GM23338 (cell line): ENCODE data around the gene SPATS1. TPM values are rescaled to one million over a fixed set of nuclear protein-coding genes. Genes with fewer than 3 reads are reported as not detected.

Source experiments
- ATAC-seq: fragments of 200-7000 bp; cut with Tn5 transposase; 3 replicates; pipeline ENCODE4 v1.9.1; 2020
- DNase-seq: peaks from one replicate; pipeline ENCODE4 v3.0.0-alpha.2; 2015; ENCODE audit warnings: low spot score
- H2AFZ ChIP-seq: fragments of 200-600 bp; sonication (generic); 2 replicates; pipeline ENCODE4 v1.8.0; 2016; ENCODE audit warnings: antibody characterized with exemption, mild to moderate bottlenecking, moderate library complexity
- H3F3A ChIP-seq: fragments of 200-600 bp; sonication (generic); replicated peaks from 2 replicates; pipeline ENCODE4 v1.8.0; 2017; ENCODE audit warnings: antibody characterized with exemption, mixed run types, low read depth
- H3K27ac ChIP-seq: fragments of 200-600 bp; sonication (generic); 2 replicates; pipeline ENCODE4 v1.6.1; 2016; ENCODE audit warnings: low read depth
- H3K27me3 ChIP-seq: fragments of 200-600 bp; sonication (generic); 2 replicates; pipeline ENCODE4 v1.8.0; 2016; ENCODE audit warnings: mild to moderate bottlenecking, mixed run types, moderate library complexity; ENCODE audit not compliant: insufficient read depth
- H3K36me3 ChIP-seq: fragments of 200-600 bp; sonication (generic); 2 replicates; pipeline ENCODE4 v1.8.0; 2016; ENCODE audit warnings: mild to moderate bottlenecking; ENCODE audit not compliant: insufficient read depth
- H3K4me1 ChIP-seq: fragments of 200-600 bp; sonication (generic); 2 replicates; pipeline ENCODE4 v1.8.0; 2016; ENCODE audit warnings: mild to moderate bottlenecking, moderate library complexity; ENCODE audit not compliant: insufficient read depth
- H3K4me2 ChIP-seq: fragments of 200-600 bp; sonication (generic); 2 replicates; pipeline ENCODE4 v1.7.1; 2017; ENCODE audit warnings: mixed run types
- H3K4me3 ChIP-seq: fragments of 200-600 bp; sonication (generic); 2 replicates; pipeline ENCODE4 v1.6.1; 2016; ENCODE audit warnings: mixed run types
- H3K79me2 ChIP-seq: fragments of 200-600 bp; sonication (generic); replicated peaks from 2 replicates; pipeline ENCODE4 v1.8.0; 2017; ENCODE audit warnings: mild to moderate bottlenecking; ENCODE audit not compliant: insufficient read depth
- H3K9me2 ChIP-seq: fragments of 200-600 bp; sonication (generic); 2 replicates; pipeline ENCODE4 v1.8.0; 2017; ENCODE audit not compliant: insufficient read depth
- H4K20me1 ChIP-seq: fragments of 200-600 bp; sonication (generic); replicated peaks from 2 replicates; pipeline ENCODE4 v1.8.0; 2017; ENCODE audit warnings: mild to moderate bottlenecking; ENCODE audit not compliant: insufficient read depth
- H3K27ac Mint-ChIP-seq: 2 replicates; pipeline ENCODE4 v1.8.0; 2020; ENCODE audit warnings: inconsistent platforms, mild to moderate bottlenecking, moderate library complexity, mixed read lengths
- H3K27me3 Mint-ChIP-seq: 3 replicates; pipeline ENCODE4 v1.8.0; 2022; ENCODE audit warnings: low read depth, mild to moderate bottlenecking, moderate library complexity, mixed read lengths, inconsistent platforms; ENCODE audit not compliant: insufficient read depth, poor library complexity
- H3K36me3 Mint-ChIP-seq: 3 replicates; pipeline ENCODE4 v1.8.0; 2021; ENCODE audit warnings: low read depth, mild to moderate bottlenecking, inconsistent platforms, moderate library complexity, mixed read lengths
- H3K4me1 Mint-ChIP-seq: 3 replicates; pipeline ENCODE4 v1.8.0; 2020; ENCODE audit warnings: mild to moderate bottlenecking, inconsistent platforms, mixed read lengths
- H3K4me3 Mint-ChIP-seq: 3 replicates; pipeline ENCODE4 v1.8.0; 2021; ENCODE audit warnings: moderate library complexity, mild to moderate bottlenecking, inconsistent platforms, mixed read lengths
- H3K9me3 Mint-ChIP-seq: 3 replicates; pipeline ENCODE4 v1.8.0; 2020; ENCODE audit warnings: moderate library complexity, mild to moderate bottlenecking, inconsistent platforms, mixed read lengths
- CREB1 ChIP-seq: fragments of 250-450 bp; sonication (Bioruptor Pico); IDR thresholded peaks from 2 replicates; pipeline ENCODE4 v1.5.0; 2020; ENCODE audit warnings: low read depth, mild to moderate bottlenecking, moderate library complexity
- EZH2 ChIP-seq: fragments of 200-600 bp; sonication (generic); IDR thresholded peaks from one replicate; pipeline ENCODE4 v1.8.0; 2017; ENCODE audit warnings: antibody characterized with exemption, mild to moderate bottlenecking, low read depth; ENCODE audit not compliant: unreplicated experiment
- EZH2phosphoT487 ChIP-seq: fragments of 200-600 bp; sonication (generic); IDR thresholded peaks from one replicate; pipeline ENCODE4 v1.8.1; 2018; ENCODE audit warnings: antibody characterized with exemption; ENCODE audit not compliant: unreplicated experiment
- JUNB ChIP-seq: IDR thresholded peaks from one replicate; pipeline ENCODE4 v1.6.1; 2016; ENCODE audit warnings: antibody characterized with exemption; ENCODE audit not compliant: unreplicated experiment
- NANOG ChIP-seq: IDR thresholded peaks from 2 replicates; pipeline ENCODE4 v1.6.1; 2016; ENCODE audit warnings: antibody characterized with exemption, borderline replicate concordance
- POLR2AphosphoS5 ChIP-seq: IDR thresholded peaks from 2 replicates; pipeline ENCODE4 v1.6.1; 2016; ENCODE audit warnings: antibody characterized with exemption, low read depth
- STAT1 ChIP-seq: IDR thresholded peaks from one replicate; pipeline ENCODE4 v1.6.1; 2016; ENCODE audit warnings: antibody characterized with exemption; ENCODE audit not compliant: unreplicated experiment
- ZNF114 ChIP-seq: fragments of 250-450 bp; sonication (Bioruptor Pico); IDR thresholded peaks from 2 replicates; pipeline ENCODE4 v1.5.0; 2020; ENCODE audit warnings: mild to moderate bottlenecking, moderate library complexity
- ZNF331 ChIP-seq: fragments of 250-450 bp; sonication (Bioruptor Pico); IDR thresholded peaks from 2 replicates; pipeline ENCODE4 v1.5.0; 2020; ENCODE audit warnings: low read depth, mild to moderate bottlenecking, moderate library complexity
- polyA plus RNA-seq: library from polyadenylated mRNA; unstranded; fragments of >200 nt; fragmentation: Nextera tagmentation; extraction: Ambion mirVana; gene quantifications from 2 replicates; pipeline ENCODE4 v1.2.1, GENCODE V29; 2016
- total RNA-seq: library from RNA; depleted of rRNA; stranded (reverse); fragments of >200 nt; shearing (Covaris generic); gene quantifications from 2 replicates; pipeline ENCODE4 v1.2.3, GENCODE V29; 2014
- TF ChIP-seq, protein P1 (sequence below), 2 experiments: fragments of 200-600 bp in 1 of 2; sonication (generic) in 1 of 2; conservative IDR thresholded peaks; 2 replicates each; pipeline versions ENCODE4 v1.5.1 to v1.6.1; 2016 to 2017; ENCODE audit warnings: antibody characterized with exemption in 2 of 2, low read depth in 2 of 2, mild to moderate bottlenecking in 2 of 2, moderate library complexity in 1 of 2
- TF ChIP-seq, protein P2 (sequence below): IDR thresholded peaks from one replicate; pipeline ENCODE4 v1.6.1; 2018; ENCODE audit warnings: antibody characterized with exemption; ENCODE audit not compliant: unreplicated experiment
- TF ChIP-seq, protein P3 (sequence below): IDR thresholded peaks from 2 replicates; pipeline ENCODE4 v1.6.1; 2016; ENCODE audit warnings: antibody characterized with exemption
- TF ChIP-seq, protein P4 (sequence below): fragments of 250-450 bp; sonication (Bioruptor Pico); IDR thresholded peaks from 2 replicates; pipeline ENCODE4 v1.5.0; 2020; ENCODE audit warnings: mild to moderate bottlenecking, moderate library complexity

The SPATS1 gene
- total and polyA plus RNA-seq, 2 experiments from 2014 or later: not detected

DNA sequence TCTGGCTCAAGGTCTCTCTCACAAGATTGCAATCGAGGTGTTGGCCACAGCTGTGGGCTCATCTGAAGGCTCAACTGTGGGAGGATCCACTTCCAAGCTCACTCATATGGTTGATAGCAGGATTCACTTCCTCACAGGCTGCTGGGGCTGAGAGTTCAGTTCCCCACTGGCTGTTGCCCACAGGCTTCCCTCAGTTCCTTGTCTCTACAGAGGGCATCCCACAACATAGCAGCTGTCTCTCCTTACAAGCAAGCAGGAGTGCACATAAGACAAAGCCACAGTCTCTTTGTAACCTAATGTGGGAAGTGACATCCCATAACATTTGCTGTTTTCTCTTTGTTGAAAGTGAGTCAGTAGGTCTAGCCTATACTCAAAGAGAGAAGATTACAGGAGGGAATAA is 14.0 kb downstream of the SPATS1 start:
- H3K4me3 Mint-ChIP-seq: no peak overlapping the region
- H3K4me1 Mint-ChIP-seq: no peaks in the 10 kb centered on the region
- H3K36me3 Mint-ChIP-seq: no peaks in the 10 kb centered on the region

More for the DNA sequence above, 14.0 kb downstream of the SPATS1 start:
- Histone ChIP-seq H3K4me2 (no peak overlapping the region), H2AFZ (no peak overlapping the region), H3K27ac (no peak overlapping the region), H3K79me2 (no peaks in the 10 kb centered on the region), H3K9me2 (no peaks in the 10 kb centered on the region), H4K20me1 (no peaks in the 10 kb centered on the region), H3K27me3 (no peaks in the 10 kb centered on the region), H3F3A (no peaks in the 10 kb centered on the region), H3K36me3 (no peaks in the 10 kb centered on the region), H3K4me3 (no peak overlapping the region), H3K4me1 (no peaks in the 10 kb centered on the region)
- Mint-ChIP-seq H3K9me3 (no peaks in the 10 kb centered on the region; the same call in 2 of the 3 replicates), H3K27me3 (peaks cover 4% of the 10 kb centered on the region), H3K27ac (no peak overlapping the region)
- ATAC-seq (no peak), DNase-seq (no peak)
- TF ChIP-seq ZNF114 (CRISPR knock-in tag) (no peak), EZH2 (no peak), EZH2phosphoT487 (no peak), POLR2AphosphoS5 (no peak), STAT1 (no peak), NANOG (no peak), ZNF331 (CRISPR knock-in tag) (no peak), CREB1 (CRISPR knock-in tag) (no peak), JUNB (no peak)
- TF ChIP-seq, protein P1, sequence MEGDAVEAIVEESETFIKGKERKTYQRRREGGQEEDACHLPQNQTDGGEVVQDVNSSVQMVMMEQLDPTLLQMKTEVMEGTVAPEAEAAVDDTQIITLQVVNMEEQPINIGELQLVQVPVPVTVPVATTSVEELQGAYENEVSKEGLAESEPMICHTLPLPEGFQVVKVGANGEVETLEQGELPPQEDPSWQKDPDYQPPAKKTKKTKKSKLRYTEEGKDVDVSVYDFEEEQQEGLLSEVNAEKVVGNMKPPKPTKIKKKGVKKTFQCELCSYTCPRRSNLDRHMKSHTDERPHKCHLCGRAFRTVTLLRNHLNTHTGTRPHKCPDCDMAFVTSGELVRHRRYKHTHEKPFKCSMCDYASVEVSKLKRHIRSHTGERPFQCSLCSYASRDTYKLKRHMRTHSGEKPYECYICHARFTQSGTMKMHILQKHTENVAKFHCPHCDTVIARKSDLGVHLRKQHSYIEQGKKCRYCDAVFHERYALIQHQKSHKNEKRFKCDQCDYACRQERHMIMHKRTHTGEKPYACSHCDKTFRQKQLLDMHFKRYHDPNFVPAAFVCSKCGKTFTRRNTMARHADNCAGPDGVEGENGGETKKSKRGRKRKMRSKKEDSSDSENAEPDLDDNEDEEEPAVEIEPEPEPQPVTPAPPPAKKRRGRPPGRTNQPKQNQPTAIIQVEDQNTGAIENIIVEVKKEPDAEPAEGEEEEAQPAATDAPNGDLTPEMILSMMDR (conservative IDR thresholded peaks at IDR 0.05; ENCODE audit: low read depth in 2 of 2): no peak
- TF ChIP-seq, protein P2, sequence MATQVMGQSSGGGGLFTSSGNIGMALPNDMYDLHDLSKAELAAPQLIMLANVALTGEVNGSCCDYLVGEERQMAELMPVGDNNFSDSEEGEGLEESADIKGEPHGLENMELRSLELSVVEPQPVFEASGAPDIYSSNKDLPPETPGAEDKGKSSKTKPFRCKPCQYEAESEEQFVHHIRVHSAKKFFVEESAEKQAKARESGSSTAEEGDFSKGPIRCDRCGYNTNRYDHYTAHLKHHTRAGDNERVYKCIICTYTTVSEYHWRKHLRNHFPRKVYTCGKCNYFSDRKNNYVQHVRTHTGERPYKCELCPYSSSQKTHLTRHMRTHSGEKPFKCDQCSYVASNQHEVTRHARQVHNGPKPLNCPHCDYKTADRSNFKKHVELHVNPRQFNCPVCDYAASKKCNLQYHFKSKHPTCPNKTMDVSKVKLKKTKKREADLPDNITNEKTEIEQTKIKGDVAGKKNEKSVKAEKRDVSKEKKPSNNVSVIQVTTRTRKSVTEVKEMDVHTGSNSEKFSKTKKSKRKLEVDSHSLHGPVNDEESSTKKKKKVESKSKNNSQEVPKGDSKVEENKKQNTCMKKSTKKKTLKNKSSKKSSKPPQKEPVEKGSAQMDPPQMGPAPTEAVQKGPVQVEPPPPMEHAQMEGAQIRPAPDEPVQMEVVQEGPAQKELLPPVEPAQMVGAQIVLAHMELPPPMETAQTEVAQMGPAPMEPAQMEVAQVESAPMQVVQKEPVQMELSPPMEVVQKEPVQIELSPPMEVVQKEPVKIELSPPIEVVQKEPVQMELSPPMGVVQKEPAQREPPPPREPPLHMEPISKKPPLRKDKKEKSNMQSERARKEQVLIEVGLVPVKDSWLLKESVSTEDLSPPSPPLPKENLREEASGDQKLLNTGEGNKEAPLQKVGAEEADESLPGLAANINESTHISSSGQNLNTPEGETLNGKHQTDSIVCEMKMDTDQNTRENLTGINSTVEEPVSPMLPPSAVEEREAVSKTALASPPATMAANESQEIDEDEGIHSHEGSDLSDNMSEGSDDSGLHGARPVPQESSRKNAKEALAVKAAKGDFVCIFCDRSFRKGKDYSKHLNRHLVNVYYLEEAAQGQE: no peak
- TF ChIP-seq, protein P3, sequence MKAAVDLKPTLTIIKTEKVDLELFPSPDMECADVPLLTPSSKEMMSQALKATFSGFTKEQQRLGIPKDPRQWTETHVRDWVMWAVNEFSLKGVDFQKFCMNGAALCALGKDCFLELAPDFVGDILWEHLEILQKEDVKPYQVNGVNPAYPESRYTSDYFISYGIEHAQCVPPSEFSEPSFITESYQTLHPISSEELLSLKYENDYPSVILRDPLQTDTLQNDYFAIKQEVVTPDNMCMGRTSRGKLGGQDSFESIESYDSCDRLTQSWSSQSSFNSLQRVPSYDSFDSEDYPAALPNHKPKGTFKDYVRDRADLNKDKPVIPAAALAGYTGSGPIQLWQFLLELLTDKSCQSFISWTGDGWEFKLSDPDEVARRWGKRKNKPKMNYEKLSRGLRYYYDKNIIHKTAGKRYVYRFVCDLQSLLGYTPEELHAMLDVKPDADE: no peak
- TF ChIP-seq, protein P4, sequence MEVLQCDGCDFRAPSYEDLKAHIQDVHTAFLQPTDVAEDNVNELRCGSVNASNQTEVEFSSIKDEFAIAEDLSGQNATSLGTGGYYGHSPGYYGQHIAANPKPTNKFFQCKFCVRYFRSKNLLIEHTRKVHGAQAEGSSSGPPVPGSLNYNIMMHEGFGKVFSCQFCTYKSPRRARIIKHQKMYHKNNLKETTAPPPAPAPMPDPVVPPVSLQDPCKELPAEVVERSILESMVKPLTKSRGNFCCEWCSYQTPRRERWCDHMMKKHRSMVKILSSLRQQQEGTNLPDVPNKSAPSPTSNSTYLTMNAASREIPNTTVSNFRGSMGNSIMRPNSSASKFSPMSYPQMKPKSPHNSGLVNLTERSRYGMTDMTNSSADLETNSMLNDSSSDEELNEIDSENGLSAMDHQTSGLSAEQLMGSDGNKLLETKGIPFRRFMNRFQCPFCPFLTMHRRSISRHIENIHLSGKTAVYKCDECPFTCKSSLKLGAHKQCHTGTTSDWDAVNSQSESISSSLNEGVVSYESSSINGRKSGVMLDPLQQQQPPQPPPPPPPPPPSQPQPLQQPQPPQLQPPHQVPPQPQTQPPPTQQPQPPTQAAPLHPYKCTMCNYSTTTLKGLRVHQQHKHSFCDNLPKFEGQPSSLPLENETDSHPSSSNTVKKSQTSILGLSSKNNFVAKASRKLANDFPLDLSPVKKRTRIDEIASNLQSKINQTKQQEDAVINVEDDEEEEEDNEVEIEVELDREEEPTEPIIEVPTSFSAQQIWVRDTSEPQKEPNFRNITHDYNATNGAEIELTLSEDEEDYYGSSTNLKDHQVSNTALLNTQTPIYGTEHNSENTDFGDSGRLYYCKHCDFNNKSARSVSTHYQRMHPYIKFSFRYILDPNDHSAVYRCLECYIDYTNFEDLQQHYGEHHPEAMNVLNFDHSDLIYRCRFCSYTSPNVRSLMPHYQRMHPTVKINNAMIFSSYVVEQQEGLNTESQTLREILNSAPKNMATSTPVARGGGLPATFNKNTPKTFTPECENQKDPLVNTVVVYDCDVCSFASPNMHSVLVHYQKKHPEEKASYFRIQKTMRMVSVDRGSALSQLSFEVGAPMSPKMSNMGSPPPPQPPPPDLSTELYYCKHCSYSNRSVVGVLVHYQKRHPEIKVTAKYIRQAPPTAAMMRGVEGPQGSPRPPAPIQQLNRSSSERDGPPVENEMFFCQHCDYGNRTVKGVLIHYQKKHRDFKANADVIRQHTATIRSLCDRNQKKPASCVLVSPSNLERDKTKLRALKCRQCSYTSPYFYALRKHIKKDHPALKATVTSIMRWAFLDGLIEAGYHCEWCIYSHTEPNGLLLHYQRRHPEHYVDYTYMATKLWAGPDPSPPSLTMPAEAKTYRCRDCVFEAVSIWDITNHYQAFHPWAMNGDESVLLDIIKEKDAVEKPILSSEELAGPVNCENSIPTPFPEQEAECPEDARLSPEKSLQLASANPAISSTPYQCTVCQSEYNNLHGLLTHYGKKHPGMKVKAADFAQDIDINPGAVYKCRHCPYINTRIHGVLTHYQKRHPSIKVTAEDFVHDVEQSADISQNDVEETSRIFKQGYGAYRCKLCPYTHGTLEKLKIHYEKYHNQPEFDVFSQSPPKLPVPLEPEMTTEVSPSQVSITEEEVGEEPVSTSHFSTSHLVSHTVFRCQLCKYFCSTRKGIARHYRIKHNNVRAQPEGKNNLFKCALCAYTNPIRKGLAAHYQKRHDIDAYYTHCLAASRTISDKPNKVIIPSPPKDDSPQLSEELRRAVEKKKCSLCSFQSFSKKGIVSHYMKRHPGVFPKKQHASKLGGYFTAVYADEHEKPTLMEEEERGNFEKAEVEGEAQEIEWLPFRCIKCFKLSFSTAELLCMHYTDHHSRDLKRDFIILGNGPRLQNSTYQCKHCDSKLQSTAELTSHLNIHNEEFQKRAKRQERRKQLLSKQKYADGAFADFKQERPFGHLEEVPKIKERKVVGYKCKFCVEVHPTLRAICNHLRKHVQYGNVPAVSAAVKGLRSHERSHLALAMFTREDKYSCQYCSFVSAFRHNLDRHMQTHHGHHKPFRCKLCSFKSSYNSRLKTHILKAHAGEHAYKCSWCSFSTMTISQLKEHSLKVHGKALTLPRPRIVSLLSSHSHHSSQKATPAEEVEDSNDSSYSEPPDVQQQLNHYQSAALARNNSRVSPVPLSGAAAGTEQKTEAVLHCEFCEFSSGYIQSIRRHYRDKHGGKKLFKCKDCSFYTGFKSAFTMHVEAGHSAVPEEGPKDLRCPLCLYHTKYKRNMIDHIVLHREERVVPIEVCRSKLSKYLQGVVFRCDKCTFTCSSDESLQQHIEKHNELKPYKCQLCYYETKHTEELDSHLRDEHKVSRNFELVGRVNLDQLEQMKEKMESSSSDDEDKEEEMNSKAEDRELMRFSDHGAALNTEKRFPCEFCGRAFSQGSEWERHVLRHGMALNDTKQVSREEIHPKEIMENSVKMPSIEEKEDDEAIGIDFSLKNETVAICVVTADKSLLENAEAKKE (CRISPR knock-in tag): no peak
